B cell (primary cell): Measurements from ENCODE around the gene PALLD.

ENCODE experiments used
- EZH2 ChIP-seq: IDR thresholded peaks from 2 replicates; pipeline ENCODE4 v1.6.1; 2012; ENCODE audit warnings: borderline replicate concordance, low read depth, mild to moderate bottlenecking, moderate library complexity, low read length; ENCODE audit not compliant: insufficient read depth, poor library complexity, severe bottlenecking
- TF ChIP-seq, protein P1 (sequence below): fragments of 200-600 bp; IDR thresholded peaks from one replicate; pipeline ENCODE4 v1.8.0; 2022; ENCODE audit warnings: antibody characterized with exemption, mild to moderate bottlenecking

DNA sequence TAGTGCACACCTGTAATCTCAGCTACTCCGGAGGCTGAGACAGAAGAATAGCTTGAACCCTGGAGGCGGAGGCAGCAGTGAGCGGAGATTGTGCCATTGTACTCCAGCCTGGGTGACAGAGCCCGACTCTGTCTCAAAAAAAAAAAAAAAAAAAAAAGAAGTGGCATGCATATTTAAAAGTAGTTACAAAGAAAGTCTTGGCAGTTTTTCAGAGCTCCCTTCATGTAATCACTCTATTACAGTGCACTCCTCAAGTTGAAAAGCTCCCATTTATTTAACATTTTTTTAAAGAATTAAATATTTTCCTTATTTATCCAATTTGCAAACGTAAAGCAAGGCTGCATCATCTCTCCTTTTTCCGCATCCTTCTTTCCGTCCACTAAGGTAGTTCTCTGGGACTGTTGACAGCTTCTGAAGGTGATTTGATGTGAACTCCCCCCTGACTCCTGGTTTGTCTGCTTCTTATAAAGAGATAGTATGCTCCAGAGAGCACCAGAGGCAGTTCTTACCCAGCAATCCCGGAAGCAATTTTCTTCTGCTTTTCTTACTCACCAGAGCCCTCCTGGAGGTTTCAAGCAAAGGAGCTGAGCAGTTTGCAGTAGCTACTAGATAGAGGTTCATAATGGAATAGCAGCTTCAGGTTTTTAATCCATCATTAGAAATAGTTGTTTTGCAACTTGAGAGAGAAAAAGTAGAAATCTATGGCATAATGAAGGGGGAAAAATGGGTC lies 151.0 kb downstream of the PALLD start:
- TF ChIP-seq, protein P1, sequence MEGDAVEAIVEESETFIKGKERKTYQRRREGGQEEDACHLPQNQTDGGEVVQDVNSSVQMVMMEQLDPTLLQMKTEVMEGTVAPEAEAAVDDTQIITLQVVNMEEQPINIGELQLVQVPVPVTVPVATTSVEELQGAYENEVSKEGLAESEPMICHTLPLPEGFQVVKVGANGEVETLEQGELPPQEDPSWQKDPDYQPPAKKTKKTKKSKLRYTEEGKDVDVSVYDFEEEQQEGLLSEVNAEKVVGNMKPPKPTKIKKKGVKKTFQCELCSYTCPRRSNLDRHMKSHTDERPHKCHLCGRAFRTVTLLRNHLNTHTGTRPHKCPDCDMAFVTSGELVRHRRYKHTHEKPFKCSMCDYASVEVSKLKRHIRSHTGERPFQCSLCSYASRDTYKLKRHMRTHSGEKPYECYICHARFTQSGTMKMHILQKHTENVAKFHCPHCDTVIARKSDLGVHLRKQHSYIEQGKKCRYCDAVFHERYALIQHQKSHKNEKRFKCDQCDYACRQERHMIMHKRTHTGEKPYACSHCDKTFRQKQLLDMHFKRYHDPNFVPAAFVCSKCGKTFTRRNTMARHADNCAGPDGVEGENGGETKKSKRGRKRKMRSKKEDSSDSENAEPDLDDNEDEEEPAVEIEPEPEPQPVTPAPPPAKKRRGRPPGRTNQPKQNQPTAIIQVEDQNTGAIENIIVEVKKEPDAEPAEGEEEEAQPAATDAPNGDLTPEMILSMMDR, result no peak
- no peak for TF ChIP-seq EZH2
